Measurements from ENCODE around the gene AHCYL2. TPM values are rescaled to one million over a fixed set of nuclear protein-coding genes. Genes with fewer than 3 reads are reported as not detected.

AHCYL2 gene
- total RNA-seq, 1 experiment from 2014 or later, result 54.6 TPM

DNA sequence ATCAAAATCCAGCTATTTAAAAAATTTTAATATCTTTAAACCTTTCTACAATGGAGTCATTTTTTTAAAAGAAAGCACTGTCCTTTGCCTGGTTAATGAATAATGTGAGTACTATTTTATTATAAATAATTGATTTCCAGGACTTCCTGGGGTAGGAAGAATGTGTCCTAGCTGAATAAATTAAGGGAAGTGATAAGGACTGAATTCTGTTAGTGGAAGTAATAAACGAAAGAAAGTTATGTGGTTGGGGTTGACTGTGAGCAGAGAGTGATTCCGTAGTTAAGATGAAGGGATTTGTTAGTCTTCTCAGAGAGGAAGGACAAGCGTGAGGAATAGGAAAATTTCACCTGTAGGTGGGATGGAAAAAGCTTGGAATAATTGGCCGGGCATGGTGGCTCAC is 59.1 kb downstream of the AHCYL2 start:
- H3K4me3 Mint-ChIP-seq (ENCODE audit: low read depth, unreplicated experiment), result no peak overlapping the region
- intact Hi-C loops (cut with micrococcal nuclease; ENCODE audit: unreplicated experiment), result no loop called here
- CTCF ChIA-PET, result interaction anchor here (0.7 to 1.2 kb wide), 2 partner anchors 19 to 31 kb away, joined by 4 to 8 read pairs; no protein-coding TSS in a partner anchor
- no peak for DNase-seq
- TF ChIP-seq, protein P1, sequence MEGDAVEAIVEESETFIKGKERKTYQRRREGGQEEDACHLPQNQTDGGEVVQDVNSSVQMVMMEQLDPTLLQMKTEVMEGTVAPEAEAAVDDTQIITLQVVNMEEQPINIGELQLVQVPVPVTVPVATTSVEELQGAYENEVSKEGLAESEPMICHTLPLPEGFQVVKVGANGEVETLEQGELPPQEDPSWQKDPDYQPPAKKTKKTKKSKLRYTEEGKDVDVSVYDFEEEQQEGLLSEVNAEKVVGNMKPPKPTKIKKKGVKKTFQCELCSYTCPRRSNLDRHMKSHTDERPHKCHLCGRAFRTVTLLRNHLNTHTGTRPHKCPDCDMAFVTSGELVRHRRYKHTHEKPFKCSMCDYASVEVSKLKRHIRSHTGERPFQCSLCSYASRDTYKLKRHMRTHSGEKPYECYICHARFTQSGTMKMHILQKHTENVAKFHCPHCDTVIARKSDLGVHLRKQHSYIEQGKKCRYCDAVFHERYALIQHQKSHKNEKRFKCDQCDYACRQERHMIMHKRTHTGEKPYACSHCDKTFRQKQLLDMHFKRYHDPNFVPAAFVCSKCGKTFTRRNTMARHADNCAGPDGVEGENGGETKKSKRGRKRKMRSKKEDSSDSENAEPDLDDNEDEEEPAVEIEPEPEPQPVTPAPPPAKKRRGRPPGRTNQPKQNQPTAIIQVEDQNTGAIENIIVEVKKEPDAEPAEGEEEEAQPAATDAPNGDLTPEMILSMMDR (IDR thresholded peaks at IDR 0.05; ENCODE audit: unreplicated experiment), result no peak
- H3K4me1 Mint-ChIP-seq (ENCODE audit: low read depth, unreplicated experiment), result peaks cover 37% of the 10 kb centered on the region
- H3K27me3 Mint-ChIP-seq (ENCODE audit: unreplicated experiment), result no peaks in the 10 kb centered on the region
- BruUV-seq (replicated peaks), result no TSS peak
- no peak overlapping the region for H3K27ac Mint-ChIP-seq (ENCODE audit: unreplicated experiment)
- no peaks in the 10 kb centered on the region for H3K36me3 Mint-ChIP-seq (ENCODE audit: insufficient read depth, unreplicated experiment)
- no peaks in the 10 kb centered on the region for H3K9me3 Mint-ChIP-seq (ENCODE audit: low read depth, unreplicated experiment)

DNA sequence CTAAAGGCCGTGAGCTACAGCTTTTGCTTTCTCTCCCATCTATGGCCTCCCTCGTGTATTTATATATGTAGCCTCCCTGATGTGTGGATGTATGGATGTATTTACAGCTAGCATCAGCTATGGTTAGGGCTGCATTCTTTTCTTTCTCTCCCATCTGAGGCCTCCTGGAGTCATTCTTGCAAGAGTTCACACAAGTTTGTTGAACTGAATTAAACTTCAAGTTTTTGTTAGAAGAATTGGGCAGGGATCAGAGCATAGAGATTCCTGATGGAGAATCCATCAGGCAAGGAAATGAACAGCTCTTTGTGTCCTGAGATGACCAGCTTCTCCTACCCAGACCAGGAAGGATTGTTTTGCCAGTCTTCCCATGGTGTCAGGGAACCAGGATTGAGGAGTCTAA is 60.3 kb downstream of the AHCYL2 start:
- CTCF ChIA-PET, result interaction anchor here (0.6 to 0.7 kb wide), 2 partner anchors 48 to 121 kb away, joined by 5 to 14 read pairs; no protein-coding TSS in a partner anchor
- H3K4me3 Mint-ChIP-seq (ENCODE audit: low read depth, unreplicated experiment), result no peak overlapping the region
- no TSS peak for BruUV-seq (replicated peaks)
- H3K9me3 Mint-ChIP-seq (ENCODE audit: low read depth, unreplicated experiment), result no peaks in the 10 kb centered on the region
- intact Hi-C loops (cut with micrococcal nuclease; ENCODE audit: unreplicated experiment), result no loop called here
- H3K36me3 Mint-ChIP-seq (ENCODE audit: insufficient read depth, unreplicated experiment), result no peaks in the 10 kb centered on the region
- no peaks in the 10 kb centered on the region for H3K27me3 Mint-ChIP-seq (ENCODE audit: unreplicated experiment)
- H3K4me1 Mint-ChIP-seq (ENCODE audit: low read depth, unreplicated experiment), result peaks cover 27% of the 10 kb centered on the region
- no peak overlapping the region for H3K27ac Mint-ChIP-seq (ENCODE audit: unreplicated experiment)
- DNase-seq, result no peak
- TF ChIP-seq, protein P1 (IDR thresholded peaks at IDR 0.05; ENCODE audit: unreplicated experiment), result no peak

DNA sequence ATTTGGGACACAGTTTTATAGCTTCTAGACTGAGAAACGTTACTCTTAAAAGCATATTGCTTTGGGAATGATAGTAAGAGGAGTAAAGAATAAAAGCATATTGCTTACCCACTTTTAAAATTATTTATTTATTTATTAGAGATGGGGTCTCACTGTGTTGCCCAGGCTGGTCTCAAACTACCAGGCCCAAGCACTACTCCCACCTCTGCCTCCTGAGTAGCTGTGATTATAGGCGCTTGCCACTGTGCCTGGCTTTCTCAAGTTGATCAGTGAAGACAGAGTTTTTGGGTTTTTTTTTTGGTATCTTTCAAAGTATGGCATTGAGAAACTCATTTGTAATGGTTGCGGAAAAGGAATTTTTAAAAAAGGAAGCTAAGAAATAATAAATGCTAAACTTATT is 68.0 kb downstream of the AHCYL2 start:
- no peaks in the 10 kb centered on the region for H3K36me3 Mint-ChIP-seq (ENCODE audit: insufficient read depth, unreplicated experiment)
- no TSS peak for BruUV-seq (replicated peaks)
- CTCF ChIA-PET, result no interaction called here
- peaks cover 10% of the 10 kb centered on the region for H3K4me1 Mint-ChIP-seq (ENCODE audit: low read depth, unreplicated experiment)
- TF ChIP-seq, protein P1 (IDR thresholded peaks at IDR 0.05; ENCODE audit: unreplicated experiment), result no peak
- no peak overlapping the region for H3K4me3 Mint-ChIP-seq (ENCODE audit: low read depth, unreplicated experiment)
- H3K9me3 Mint-ChIP-seq (ENCODE audit: low read depth, unreplicated experiment), result no peaks in the 10 kb centered on the region
- no peak overlapping the region for H3K27ac Mint-ChIP-seq (ENCODE audit: unreplicated experiment)
- intact Hi-C loops (cut with micrococcal nuclease; ENCODE audit: unreplicated experiment), result no loop called here
- H3K27me3 Mint-ChIP-seq (ENCODE audit: unreplicated experiment), result no peaks in the 10 kb centered on the region
- no peak for DNase-seq

DNA sequence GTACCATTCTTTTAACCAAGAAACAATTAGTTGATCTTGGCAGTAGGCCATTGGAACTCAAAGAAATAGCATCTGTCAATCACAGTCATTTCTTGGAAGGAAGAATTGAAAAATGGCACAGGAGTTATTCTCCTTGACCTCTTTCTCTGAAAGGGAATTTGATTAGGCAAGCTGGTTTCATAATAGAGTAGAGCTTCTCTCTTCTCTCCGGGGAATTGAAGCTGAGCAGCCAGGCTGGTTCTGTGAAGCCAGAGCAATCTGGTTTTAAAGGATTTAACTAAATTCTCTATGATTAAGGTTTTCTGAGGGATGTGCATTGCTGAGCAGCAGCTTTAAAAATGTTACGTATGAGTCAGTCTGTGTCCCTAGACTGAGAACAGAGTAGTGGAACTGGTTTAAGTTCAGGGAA is 70.2 kb downstream of the AHCYL2 start:
- intact Hi-C loops (cut with micrococcal nuclease; ENCODE audit: unreplicated experiment), result no loop called here
- no peaks in the 10 kb centered on the region for H3K27me3 Mint-ChIP-seq (ENCODE audit: unreplicated experiment)
- peaks cover 10% of the 10 kb centered on the region for H3K4me1 Mint-ChIP-seq (ENCODE audit: low read depth, unreplicated experiment)
- H3K4me3 Mint-ChIP-seq (ENCODE audit: low read depth, unreplicated experiment), result no peak overlapping the region
- TF ChIP-seq, protein P1 (IDR thresholded peaks at IDR 0.05; ENCODE audit: unreplicated experiment), result no peak
- no peaks in the 10 kb centered on the region for H3K36me3 Mint-ChIP-seq (ENCODE audit: insufficient read depth, unreplicated experiment)
- H3K27ac Mint-ChIP-seq (ENCODE audit: unreplicated experiment), result no peak overlapping the region
- BruUV-seq (replicated peaks), result no TSS peak
- CTCF ChIA-PET, result interaction anchor here (1.4 kb wide), 1 partner anchor 76 kb away, joined by 4 read pairs; no protein-coding TSS in a partner anchor
- no peaks in the 10 kb centered on the region for H3K9me3 Mint-ChIP-seq (ENCODE audit: low read depth, unreplicated experiment)
- no peak for DNase-seq

Measured in Calu3 (cell line).